CD4-positive, alpha-beta T cell treated with Interleukin-6 at 100 ng/mL for 8 hours (primary cell): Measurements from ENCODE around the gene USP32.
"Not testable (repeated sequence)": the region's sequence is repeated elsewhere in the genome, so short reads cannot be mapped to it uniquely, and the experiment has no call there.

Source experiments
- DNase-seq: peaks from one replicate; pipeline ENCODE4 v3.0.0-alpha.2; 2020; ENCODE audit warnings: mixed read lengths, low spot score

USP32 gene

DNA sequence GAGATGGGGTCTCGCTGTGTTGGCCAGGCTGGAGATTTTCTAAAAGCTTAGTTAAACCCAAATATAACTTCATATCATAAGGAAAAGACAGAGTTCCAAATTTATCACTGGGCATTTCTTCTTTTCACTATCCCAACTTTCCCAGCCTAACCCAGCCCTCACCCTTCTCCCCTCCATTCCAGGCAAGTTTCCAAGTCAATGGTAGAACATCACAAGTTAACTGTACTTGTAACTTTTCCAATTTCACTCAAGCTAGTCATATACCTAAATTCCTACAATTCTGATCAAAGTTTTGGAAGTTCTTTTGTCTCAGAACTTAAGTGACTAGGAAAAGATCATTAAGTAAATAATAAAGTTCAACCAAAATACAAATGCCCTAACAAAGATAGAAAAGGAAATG lies 61.2 kb downstream of the USP32 start:
- DNase-seq: no peak

DNA sequence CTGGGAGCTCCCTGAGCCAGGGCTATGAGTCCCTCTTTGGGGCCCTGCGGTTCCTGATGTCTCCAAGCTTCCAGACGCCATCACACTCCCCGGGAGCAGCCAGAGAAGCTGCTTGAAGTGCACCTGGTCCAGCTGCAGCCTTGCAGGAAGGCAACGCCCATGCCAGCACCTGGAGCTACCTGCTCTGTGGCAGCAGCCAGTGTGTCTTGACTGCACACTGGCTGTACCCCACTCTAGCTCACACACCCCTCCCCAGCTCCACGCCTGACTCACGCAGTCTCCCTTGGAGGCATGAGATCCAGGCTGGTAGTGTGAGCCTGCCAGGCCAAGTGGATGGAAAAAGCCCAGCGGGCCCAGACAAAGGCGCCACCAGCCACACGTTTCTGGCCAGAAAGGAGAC lies 63.3 kb downstream of the USP32 start:
- DNase-seq: no peak

DNA sequence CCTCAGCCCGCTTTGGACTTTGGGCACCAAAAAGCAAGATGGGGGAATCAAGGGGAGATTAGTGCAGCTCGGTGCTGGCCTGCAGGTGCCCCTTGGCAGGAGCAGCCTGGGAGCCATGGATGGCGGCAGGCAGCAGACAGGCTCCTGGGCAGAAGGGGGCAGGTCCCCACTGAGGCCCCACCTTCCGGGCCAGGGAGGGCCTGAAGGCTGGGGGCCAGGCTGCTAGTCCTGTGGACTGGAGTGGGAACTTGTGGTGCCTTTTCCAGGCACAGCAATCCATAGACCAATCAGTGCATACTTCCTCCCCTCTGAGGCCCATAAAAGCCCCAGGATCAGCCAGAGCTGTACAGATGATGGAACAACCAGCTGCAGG lies 64.0 kb downstream of the USP32 start:
- no peak for DNase-seq

DNA sequence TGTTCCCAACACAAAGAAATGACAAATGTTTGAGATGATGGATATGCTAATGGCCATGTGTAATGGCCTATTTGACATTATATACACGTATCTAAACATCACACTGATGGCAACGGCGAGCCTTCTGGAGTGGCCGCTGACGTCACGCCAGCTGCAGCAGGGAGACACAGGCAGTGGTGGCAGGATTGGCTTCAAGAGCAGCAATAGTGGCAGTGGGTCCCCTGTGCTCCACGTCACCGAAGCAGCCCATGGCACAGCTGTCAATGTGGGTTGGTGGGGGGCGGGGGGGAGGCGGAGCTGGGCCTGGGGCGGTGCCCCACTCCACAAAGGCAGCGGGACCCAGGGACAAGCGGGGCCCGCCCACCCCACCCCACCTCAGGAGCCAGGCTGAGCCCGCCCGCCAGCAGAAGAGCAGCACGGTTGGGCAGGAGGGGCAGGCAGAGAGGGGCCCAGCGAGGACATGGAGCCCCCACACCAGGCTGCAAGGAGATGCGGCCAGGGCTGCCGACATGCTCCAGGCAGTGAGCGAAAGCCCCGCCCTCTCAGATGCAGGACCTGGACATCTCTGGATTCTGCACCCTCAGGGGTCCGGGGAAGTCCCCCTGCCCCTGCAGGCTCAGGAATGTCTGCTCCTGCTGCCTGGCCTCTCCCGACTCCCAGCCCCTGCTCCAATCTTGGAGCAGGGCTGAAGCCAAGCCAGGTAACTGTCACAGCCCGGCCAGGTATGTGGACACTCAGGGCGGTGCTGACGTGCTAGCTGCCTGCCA lies 64.6 kb downstream of the USP32 start:
- DNase-seq: no peak

DNA sequence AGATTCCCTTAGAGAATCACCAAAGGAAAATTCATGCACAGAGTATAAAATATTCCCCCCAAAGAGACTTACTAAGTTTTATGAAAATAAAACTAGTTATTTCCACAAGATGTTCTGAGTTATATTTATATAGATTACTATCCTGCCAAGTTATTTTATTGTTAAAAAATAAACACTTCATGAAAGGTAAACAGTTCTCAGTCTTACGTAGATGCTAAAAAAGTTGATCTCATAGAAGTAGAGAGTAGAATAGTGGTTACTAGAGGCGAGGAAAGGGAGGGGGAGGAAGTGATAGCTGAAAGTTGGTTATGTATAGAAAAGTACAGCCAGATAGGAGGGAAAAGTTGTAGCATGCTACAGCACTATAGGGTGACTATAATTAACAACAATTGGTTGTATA lies 65.2 kb downstream of the USP32 start:
- no peak for DNase-seq

DNA sequence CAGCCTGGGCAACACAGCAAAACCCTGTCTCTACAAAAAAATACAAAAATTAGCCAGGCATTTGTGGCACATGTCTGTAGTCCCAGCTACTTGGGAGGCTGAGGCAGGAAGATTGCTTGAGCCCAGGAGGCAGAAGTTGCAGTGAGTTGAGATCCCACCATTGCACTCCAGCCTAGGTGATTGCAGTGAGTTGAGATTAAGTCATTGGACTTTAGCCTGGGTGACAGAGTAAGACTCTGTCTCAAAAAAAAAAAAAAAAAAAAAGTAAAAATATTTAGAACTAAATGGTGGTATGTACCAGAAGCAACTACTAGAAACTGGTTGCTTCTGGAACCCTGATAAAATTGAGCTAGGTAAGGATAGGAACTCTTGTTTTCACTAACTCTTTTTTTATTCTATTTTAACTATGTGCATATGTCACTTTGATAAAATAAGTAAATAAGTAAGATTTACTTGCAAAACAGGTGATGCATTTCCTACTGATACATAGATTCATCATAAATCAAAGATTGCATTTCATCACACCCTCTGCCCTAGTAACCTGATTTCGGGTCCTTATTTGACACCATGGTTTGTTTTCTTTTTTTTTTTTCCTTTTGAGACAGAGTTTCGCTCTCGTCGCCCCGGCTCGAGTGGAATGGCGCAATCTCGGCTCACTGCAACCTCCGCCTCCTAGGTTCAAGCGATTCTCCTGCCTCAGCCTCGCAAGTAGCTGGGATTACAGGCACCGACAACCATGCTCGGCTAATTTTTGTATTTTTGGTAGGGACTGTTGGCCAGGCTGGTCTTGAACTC lies 66.0 kb downstream of the USP32 start:
- no peak for DNase-seq

DNA sequence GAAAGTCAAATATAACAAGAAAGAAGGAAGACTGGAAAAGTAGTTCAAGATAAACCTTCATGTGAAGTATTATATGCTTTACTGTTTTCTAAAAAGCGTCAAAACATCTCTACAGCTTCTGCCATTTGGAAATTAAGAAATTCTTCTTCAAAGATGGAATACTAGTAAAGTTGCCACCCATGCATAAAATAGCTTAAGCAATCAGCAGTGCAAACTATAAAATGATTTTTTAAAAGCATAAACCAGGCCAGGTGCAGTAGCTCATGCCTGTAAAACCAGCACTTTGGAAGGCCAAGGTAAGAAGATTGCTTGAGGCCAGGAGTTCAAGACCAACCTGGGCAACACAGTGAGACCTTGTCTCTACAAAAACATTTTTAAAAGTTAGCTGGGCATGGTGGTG lies 68.2 kb downstream of the USP32 start:
- no peak for DNase-seq

DNA sequence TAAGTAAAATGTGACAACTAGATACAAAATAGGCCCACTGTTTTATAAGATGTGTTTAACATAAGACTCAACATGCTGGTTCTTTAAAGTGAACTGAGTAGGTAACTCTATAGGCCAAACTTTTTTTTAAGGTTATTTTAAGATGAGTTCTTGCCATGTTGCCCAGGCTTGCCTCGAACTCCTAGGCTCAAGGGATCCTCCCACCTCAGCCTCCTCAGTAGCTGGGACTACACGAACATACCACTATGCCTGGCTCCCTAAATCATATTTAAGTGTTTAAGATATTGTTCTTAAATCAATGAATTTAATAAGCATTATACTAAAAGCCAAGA lies 69.9 kb downstream of the USP32 start:
- no peak for DNase-seq

DNA sequence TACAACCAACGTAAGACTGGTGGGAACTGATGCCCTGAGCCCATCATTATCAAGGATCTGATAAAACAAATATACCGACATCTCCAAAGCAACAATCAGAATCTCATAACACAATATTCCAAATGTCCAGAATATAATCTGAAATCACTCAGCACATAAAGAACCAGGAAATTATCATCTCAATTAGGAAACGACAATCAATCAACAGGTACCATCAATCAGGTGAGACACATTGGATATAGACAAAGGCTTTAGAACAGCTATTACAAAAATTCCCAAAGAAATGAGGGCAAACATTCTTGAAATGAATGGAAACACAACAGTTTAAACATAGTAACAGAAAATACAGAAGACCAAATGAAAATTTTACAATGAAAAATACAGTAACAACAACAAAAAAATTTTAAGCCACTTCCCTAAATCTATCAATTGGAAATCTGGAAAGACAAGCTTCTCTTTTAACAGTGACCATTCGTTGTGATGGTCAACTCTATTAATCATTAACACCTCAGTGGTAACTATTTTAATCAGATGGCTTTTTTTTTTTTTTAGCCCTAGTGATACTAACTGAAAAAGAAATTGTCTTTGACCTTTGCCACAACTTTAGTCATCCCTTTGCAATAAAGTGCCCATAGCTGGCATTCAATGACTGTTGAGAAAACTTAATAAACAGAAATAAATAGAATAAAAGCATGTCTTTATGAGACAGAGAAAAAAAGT lies 70.4 kb downstream of the USP32 start:
- no peak for DNase-seq

DNA sequence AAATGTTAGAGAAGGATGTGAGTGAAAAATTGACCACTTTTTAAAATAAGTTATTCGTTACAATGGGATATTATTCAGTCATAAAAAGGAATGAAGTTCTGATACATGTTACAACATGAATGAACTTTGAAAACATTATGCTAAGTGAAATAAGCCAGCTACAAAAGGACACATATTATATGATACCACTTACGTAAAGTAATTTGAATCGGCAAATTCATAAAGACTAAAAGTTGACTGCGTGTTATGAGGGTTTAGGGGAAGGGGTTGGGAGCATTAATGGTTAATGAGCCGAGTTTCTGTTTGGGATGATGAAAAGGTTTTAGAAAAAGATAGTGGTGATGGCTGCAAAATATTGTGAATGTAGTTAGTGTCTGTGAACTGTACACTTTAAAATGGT lies 73.1 kb downstream of the USP32 start:
- DNase-seq: no peak

DNA sequence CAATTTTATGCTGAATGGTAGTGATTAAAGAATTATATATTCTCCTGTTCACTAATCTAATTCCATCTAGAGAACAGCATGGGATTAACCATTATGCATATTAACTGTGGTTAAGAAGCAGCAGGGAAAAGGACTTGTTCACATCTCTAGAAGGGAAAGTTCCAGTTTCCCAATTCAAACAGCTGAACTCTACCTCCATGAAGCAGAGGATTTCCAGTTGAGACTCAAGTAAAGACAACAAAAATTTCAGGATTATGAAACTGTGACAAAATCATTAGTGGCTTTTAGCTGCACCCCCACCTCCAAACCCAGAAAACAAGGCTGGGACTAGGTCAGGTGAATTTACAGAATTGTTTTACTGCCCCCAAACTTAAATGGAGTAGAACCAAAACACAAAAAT lies 73.6 kb downstream of the USP32 start:
- DNase-seq: no peak

DNA sequence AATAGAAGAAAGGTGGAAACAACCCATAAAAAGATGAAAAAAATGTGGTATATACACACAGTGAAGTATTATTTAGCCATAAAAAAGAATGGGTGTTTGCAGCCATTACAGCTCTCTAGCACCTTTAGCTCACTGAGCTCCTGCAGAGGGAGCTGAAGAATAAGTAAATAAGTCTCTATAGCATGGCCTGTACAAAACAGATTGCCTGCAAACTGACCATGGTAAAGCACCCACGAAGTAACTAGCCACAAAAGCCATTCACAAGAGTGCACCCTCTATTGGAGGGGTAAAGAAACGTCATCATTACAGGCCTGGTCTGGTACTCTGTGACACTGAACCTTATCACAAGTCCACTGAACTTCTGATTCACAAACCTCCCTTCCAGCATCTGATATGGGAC lies 76.3 kb downstream of the USP32 start:
- DNase-seq: no peak

DNA sequence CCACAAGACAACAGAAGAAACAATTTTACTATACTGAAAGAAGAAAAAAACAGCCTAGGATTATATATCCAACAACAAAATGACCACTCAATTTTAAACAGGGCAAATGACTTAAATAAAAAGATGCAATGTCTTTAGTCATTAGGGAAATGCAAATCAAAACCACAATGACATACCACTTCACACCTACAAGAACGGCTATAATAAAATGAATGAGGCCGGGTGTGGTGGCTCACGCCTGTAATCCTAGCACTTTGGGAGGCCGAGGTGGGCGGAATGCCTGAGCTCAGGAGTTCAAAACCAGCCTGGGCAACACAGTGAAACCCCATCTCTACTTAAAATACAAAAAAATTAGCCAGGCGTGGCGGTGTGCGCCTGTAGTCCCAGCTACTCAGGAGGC lies 77.0 kb downstream of the USP32 start:
- not testable (repeated sequence) for DNase-seq

DNA sequence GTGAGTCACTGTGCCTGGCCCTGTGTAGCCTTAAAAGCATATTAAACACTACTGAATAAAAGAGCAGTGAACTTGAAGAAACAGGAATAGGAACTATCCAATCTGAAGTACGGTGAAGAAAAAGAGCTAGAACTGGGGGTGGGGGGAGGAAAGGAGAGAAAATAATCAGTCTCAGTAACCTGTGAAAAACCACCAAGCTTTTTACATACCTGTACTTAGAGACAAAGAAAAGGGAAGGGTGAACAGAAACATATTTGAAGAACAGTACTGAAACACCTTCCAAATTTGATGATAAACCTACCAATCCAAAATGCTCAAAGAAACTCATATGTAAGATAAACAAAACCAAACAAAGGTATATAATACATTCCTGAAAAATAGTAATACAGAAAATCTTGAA lies 77.5 kb downstream of the USP32 start:
- no peak for DNase-seq

DNA sequence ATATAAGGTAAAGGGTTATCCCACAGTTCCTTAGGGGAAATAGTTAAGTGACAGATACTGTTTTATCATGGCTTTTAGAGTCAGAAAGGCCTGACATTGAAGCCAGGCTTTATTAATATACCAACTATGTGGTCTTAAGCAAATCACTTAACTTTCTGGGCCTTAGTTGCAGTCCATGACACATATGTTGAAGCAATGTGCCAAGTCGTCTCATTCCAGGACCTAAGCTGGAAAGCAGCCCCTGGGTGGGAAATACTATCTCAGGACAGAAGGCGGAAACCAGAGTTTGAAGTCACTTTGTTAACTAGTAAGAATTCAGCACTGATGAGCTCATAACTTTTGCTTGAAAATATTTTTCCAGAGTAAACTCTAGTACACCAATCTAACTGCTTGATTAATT lies 80.0 kb downstream of the USP32 start:
- no peak for DNase-seq

DNA sequence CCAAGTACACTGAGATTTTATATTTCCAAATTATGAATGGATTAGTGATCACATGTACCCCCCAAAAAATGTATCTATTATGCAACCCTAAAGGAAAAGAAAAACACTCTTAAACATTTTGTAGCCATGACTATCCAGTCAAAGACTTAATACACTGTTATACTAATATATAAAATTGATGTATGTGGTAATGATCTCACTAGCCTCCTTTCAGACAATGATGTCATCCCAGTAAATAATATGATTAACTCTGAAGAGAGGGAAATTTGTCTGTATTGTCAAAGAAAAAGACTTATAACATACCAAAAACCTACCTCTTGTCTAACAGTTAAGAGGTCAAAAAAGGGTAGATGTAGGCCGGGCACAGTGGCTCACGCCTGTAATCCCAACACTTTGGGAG lies 80.7 kb downstream of the USP32 start:
- DNase-seq: no peak

DNA sequence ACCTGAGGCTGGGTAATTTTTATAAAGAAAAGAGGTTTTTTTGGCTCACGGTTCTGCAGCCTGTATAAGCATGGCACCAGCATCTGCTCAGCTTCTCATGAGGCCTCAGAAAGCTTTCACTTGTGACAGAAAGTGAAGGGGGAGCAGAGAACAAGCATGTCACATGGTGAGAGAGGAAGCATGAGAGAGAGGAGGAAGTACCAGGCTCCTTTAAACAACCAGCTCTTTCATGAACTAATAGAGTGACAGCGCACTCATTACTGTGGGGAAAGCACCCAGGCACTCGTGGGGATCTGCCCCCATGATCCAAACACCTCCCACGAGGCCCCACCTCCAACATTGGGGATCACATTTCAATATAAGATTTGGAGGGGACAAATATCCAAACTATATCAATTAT lies 86.8 kb downstream of the USP32 start:
- DNase-seq: peak; percentile 19

DNA sequence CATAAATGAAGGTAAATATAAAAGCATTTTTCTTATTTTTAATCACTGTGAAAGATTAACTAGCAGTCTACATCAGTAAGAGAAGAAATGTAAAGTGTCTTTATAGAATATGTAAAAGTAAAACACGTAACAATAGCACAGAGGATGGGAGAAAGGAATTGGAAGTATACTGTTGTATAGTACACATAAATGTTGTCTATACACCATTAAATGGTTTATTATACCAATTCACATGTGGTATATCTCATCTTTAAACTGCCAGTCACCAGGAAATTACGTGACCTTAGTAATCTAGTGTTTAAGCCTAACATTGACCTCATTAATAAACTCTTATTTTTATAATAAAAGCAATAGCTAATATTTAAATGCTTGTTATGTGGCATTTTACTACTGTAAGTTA lies 87.4 kb downstream of the USP32 start:
- no peak for DNase-seq

DNA sequence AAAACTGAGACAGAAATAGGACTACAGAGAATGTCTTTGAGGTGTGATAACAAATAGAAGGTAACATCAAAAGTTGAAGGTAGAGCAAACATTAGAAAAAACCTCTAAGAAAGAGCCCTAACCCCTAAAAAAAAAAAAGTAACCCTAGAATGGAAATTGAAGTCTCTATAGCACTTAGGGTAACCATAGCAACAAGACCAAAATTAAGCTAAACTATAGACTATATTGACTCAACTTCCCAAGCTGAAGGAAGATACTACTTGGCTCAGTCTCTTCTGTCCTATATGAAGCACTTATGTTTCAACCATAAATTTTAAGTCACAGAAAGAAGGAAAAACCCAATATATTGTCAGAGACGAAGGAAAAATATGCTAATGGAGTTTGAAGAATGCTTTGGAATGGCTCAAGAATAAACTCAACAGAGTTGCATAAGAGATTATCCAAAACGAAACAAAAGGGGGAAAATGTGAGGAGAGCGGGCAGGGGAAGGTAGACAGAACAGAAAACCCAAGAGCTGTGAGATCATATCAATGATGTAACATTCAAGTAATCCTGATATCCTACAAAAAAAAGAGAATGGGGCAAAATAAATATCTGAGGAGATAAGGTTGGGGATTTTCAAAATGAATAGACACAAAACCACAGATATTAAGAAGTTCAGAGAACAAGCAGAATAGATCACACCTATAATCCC lies 88.4 kb downstream of the USP32 start:
- DNase-seq: no peak

DNA sequence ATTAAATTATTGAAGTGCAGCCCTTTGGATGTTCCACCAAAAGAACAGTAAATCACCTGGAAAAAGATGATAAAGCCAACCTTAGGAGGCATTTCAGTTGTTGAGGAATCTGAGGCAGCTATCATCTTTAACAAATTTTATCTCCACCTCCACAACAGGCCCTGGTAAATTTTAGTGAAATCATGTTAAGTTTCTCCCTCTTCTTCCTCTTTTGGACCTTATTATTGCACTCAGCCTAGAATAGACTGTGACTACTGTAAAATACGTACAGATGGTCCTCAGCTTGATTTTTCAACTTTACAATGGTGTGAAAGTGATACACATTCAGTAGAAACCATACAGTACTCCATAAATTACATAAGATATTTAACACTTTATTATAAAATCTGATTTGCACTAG lies 90.3 kb downstream of the USP32 start:
- no peak for DNase-seq

DNA sequence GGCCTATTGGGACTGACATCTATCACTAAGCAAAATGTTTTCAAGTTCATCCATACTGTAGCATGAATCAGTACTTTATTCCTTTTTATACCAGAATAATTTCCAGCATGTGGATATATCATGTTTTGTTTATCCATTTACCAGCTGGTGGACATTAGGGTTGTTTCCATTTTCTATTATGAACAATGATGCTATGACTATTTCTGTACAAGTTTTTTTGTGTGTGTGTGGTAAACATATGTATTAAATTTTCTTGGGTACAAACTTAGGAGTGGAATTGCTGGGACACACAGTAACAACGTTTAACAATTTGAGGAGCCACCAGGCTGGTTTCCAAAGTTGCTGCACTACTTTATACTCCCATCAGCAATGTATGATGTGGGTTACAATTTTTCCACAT lies 91.0 kb downstream of the USP32 start:
- DNase-seq: no peak

DNA sequence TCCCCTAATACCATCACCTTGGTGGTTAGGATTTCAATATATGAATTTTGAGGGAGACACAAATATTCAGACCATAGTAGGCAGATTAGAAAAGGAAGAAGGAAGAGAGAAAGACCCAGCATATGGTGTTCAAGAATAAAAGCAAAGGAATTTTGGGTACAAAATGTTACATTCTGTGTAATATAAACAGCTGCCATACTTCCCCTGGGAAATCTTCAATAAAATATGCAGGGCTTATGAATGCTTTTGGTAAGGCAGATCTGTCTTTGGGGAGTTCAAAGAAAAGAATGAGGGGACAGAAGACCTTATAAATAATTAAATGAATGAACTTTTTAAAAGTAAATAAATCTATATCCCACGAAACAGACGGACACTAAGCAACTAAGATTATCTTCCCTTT lies 91.9 kb downstream of the USP32 start:
- DNase-seq: no peak
